ENCODE measurements around the gene CEACAM21. TPM values are rescaled to one million over a fixed set of nuclear protein-coding genes. Genes with fewer than 3 reads are reported as not detected.

The CEACAM21 gene
- total RNA-seq, 1 experiment from 2014 or later = 0.25 TPM

DNA sequence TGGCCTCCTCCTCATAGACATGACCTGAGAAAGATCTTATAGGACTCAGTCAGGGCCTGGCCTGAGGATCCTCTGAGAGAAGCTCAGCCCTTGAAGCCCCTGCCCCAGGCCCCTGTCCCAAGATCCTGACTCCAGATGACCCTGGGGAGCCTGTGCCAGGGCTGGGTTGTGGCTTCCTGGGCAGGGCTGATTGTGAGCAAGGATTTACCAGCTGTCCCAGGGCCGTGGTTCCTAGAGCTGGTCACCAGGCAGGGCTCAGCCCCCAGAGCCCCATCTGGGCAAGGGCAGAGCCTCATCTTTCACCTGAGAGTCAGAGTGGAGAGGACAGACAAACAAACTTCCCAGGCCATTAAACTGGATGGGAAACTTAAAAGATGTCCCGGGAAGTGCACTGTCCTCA is 1.9 kb downstream of the CEACAM21 start:
- no peak overlapping the region for H3K4me2 ChIP-seq (ENCODE audit: low read length)
- H4K20me1 ChIP-seq (ENCODE audit: insufficient read depth) = no peaks in the 10 kb centered on the region
- H3K4me1 ChIP-seq (ENCODE audit: control insufficient read depth in 1 of 2, insufficient read depth in 2 of 2, low read length in 2 of 2) = no peaks in the 10 kb centered on the region
- H3K27me3 ChIP-seq (ENCODE audit: insufficient read depth, low read length) = peaks cover 26% of the 10 kb centered on the region; the same call in 1 of the 2 replicates
- ChIA-PET RAD21 (ENCODE audit: low non-redundant PET in 1 of 2, low total read pairs in 2 of 2, uncharacterized antibody in 2 of 2, unreplicated experiment in 2 of 2) (no interaction called here), POLR2A (no interaction called here), CTCF (no interaction called here)
- ATAC-seq (no peak), DNase-seq (ENCODE audit: low read depth, low spot score) (no peak)
- H3K79me2 ChIP-seq (ENCODE audit: insufficient read depth, low read length) = no peaks in the 10 kb centered on the region
- BruUV-seq (replicated peaks) = no TSS peak
- no peaks in the 10 kb centered on the region for H3K36me3 ChIP-seq (ENCODE audit: control insufficient read depth in 1 of 2, insufficient read depth in 2 of 2, low read length in 2 of 2)
- no peaks in the 10 kb centered on the region for H3K9me2 ChIP-seq (ENCODE audit: insufficient read depth)
- no peak overlapping the region for H2AFZ ChIP-seq (ENCODE audit: low read depth, low read length, poor library complexity, severe bottlenecking)
- H3K27ac ChIP-seq (ENCODE audit: low read depth, low read length) = no peak overlapping the region
- H3K9ac ChIP-seq (ENCODE audit: low read length) = no peak overlapping the region
- TF ChIP-seq, protein P1, sequence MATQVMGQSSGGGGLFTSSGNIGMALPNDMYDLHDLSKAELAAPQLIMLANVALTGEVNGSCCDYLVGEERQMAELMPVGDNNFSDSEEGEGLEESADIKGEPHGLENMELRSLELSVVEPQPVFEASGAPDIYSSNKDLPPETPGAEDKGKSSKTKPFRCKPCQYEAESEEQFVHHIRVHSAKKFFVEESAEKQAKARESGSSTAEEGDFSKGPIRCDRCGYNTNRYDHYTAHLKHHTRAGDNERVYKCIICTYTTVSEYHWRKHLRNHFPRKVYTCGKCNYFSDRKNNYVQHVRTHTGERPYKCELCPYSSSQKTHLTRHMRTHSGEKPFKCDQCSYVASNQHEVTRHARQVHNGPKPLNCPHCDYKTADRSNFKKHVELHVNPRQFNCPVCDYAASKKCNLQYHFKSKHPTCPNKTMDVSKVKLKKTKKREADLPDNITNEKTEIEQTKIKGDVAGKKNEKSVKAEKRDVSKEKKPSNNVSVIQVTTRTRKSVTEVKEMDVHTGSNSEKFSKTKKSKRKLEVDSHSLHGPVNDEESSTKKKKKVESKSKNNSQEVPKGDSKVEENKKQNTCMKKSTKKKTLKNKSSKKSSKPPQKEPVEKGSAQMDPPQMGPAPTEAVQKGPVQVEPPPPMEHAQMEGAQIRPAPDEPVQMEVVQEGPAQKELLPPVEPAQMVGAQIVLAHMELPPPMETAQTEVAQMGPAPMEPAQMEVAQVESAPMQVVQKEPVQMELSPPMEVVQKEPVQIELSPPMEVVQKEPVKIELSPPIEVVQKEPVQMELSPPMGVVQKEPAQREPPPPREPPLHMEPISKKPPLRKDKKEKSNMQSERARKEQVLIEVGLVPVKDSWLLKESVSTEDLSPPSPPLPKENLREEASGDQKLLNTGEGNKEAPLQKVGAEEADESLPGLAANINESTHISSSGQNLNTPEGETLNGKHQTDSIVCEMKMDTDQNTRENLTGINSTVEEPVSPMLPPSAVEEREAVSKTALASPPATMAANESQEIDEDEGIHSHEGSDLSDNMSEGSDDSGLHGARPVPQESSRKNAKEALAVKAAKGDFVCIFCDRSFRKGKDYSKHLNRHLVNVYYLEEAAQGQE (IDR thresholded peaks at IDR 0.05; ENCODE audit: low read depth) = no peak
- TF ChIP-seq ELF1 (IDR thresholded peaks at IDR 0.05; ENCODE audit: borderline replicate concordance, low read depth) = no peak
- peaks cover 0 to 6% of the 10 kb centered on the region in 2 experiments; a peak in 2 of 4 replicates for H3K9me3 ChIP-seq (ENCODE audit: control insufficient read depth in 1 of 2, insufficient read depth in 1 of 2, low read depth in 1 of 2, low read length in 2 of 2)
- no peak overlapping the region for H3K4me3 ChIP-seq (replicated peaks in 1 of 2; ENCODE audit: low read depth in 1 of 2, low read length in 2 of 2)
- intact Hi-C loops (cut with micrococcal nuclease) = loop anchor here (10.0 kb wide), 1 partner anchor 913 kb away; no protein-coding TSS in a partner anchor

DNA sequence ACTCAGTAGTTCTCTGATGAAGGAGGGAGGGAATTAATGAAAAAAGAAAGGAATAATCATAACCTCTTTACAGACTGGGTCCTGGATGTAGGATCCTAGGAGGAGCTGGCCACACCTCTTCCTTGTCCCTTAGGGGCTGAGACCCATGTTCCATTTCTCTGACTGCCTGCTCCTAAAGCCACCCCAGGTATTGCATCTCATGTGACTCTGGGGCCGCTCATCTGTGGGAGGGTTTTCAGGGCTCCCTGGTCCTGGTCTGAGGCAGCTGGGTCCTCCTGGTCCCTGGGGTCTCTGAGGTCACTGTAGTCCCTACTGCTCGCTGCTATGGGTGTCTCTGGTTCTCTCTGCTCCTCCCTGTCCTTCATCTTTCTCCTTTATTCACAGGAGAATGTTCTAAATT is 2.9 kb downstream of the CEACAM21 start:
- Histone ChIP-seq H3K36me3 (ENCODE audit: control insufficient read depth in 1 of 2, insufficient read depth in 2 of 2, low read length in 2 of 2) (no peaks in the 10 kb centered on the region), H4K20me1 (ENCODE audit: insufficient read depth) (no peaks in the 10 kb centered on the region), H3K27me3 (ENCODE audit: insufficient read depth, low read length) (peaks cover 17% of the 10 kb centered on the region; the same call in 1 of the 2 replicates), H3K27ac (ENCODE audit: low read depth, low read length) (no peak overlapping the region), H3K4me2 (ENCODE audit: low read length) (no peak overlapping the region), H3K9me3 (ENCODE audit: control insufficient read depth in 1 of 2, insufficient read depth in 1 of 2, low read depth in 1 of 2, low read length in 2 of 2) (peaks cover 0 to 6% of the 10 kb centered on the region in 2 experiments; a peak in 2 of 4 replicates), H3K9ac (ENCODE audit: low read length) (no peak overlapping the region), H3K79me2 (ENCODE audit: insufficient read depth, low read length) (no peaks in the 10 kb centered on the region), H3K4me3 (replicated peaks in 1 of 2; ENCODE audit: low read depth in 1 of 2, low read length in 2 of 2) (no peak overlapping the region), H2AFZ (ENCODE audit: low read depth, low read length, poor library complexity, severe bottlenecking) (no peak overlapping the region), H3K9me2 (ENCODE audit: insufficient read depth) (no peaks in the 10 kb centered on the region), H3K4me1 (ENCODE audit: control insufficient read depth in 1 of 2, insufficient read depth in 2 of 2, low read length in 2 of 2) (no peaks in the 10 kb centered on the region)
- no peak for TF ChIP-seq YY1 (IDR thresholded peaks at IDR 0.05; ENCODE audit: extremely low read depth, insufficient replicate concordance, low read depth, low read length)
- TF ChIP-seq EZH2 (IDR thresholded peaks at IDR 0.05) = no peak
- no peak for TF ChIP-seq POLR2A (IDR thresholded peaks at IDR 0.05; ENCODE audit: borderline replicate concordance, extremely low read depth, insufficient read depth, insufficient read length)
- no peak for TF ChIP-seq POLR2AphosphoS5 (IDR thresholded peaks at IDR 0.05; ENCODE audit: low read depth, low read length)
- TF ChIP-seq, protein P2, sequence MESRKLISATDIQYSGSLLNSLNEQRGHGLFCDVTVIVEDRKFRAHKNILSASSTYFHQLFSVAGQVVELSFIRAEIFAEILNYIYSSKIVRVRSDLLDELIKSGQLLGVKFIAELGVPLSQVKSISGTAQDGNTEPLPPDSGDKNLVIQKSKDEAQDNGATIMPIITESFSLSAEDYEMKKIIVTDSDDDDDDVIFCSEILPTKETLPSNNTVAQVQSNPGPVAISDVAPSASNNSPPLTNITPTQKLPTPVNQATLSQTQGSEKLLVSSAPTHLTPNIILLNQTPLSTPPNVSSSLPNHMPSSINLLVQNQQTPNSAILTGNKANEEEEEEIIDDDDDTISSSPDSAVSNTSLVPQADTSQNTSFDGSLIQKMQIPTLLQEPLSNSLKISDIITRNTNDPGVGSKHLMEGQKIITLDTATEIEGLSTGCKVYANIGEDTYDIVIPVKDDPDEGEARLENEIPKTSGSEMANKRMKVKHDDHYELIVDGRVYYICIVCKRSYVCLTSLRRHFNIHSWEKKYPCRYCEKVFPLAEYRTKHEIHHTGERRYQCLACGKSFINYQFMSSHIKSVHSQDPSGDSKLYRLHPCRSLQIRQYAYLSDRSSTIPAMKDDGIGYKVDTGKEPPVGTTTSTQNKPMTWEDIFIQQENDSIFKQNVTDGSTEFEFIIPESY (IDR thresholded peaks at IDR 0.05; ENCODE audit: extremely low read depth, insufficient replicate concordance, low read length) = no peak
- TF ChIP-seq, protein P3, sequence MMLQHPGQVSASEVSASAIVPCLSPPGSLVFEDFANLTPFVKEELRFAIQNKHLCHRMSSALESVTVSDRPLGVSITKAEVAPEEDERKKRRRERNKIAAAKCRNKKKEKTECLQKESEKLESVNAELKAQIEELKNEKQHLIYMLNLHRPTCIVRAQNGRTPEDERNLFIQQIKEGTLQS (IDR thresholded peaks at IDR 0.05) = no peak
- TF ChIP-seq, protein P4, sequence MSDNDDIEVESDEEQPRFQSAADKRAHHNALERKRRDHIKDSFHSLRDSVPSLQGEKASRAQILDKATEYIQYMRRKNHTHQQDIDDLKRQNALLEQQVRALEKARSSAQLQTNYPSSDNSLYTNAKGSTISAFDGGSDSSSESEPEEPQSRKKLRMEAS (IDR thresholded peaks at IDR 0.05) = no peak
- TF ChIP-seq ZNF274 (IDR thresholded peaks at IDR 0.05; ENCODE audit: low read depth, low read length) = no peak
- TF ChIP-seq EZH2phosphoT487 (IDR thresholded peaks at IDR 0.05; ENCODE audit: borderline replicate concordance) = no peak
- DNase-seq (ENCODE audit: low read depth, low spot score) = no peak
- intact Hi-C loops (cut with micrococcal nuclease) = loop anchor here (10.0 kb wide), 1 partner anchor 914 kb away; no protein-coding TSS in a partner anchor
- BruUV-seq (replicated peaks) = no TSS peak
- ChIA-PET CTCF (no interaction called here), POLR2A (no interaction called here), RAD21 (ENCODE audit: low non-redundant PET in 1 of 2, low total read pairs in 2 of 2, uncharacterized antibody in 2 of 2, unreplicated experiment in 2 of 2) (no interaction called here)
- ATAC-seq = no peak
